Liver (tissue), 9 donors: ENCODE data around the gene UBE3C. TPM values are rescaled to one million over a fixed set of nuclear protein-coding genes. Genes with fewer than 3 reads are reported as not detected.

Source experiments
- DNase-seq: peaks from one replicate; pipeline ENCODE4 v3.0.0-alpha.2; 2017; ENCODE audit warnings: low spot score
- H3K27ac ChIP-seq, 2 donors: one replicate each; pipeline ENCODE4 v1.7.0; 2013; ENCODE audit warnings: inconsistent platforms in 2 of 2, low read length in 2 of 2, control low read depth in 1 of 2, low read depth in 1 of 2, mild to moderate bottlenecking in 1 of 2
- H3K27me3 ChIP-seq, 4 donors: one replicate each; pipeline versions ENCODE4 v1.6.1 to v1.7.0; 2013; ENCODE audit warnings: low read length in 3 of 4, inconsistent platforms in 1 of 4, mild to moderate bottlenecking in 1 of 4, moderate library complexity in 1 of 4; ENCODE audit not compliant: control insufficient read depth in 4 of 4, insufficient read depth in 4 of 4
- H3K36me3 ChIP-seq, 4 donors: one replicate each; pipeline versions ENCODE4 v1.6.1 to v1.7.0; 2013; ENCODE audit warnings: low read length in 3 of 4, mild to moderate bottlenecking in 3 of 4, low read depth in 1 of 4, moderate library complexity in 1 of 4; ENCODE audit not compliant: control insufficient read depth in 4 of 4, insufficient read depth in 3 of 4
- H3K4me1 ChIP-seq, 4 donors: one replicate each; pipeline versions ENCODE4 v1.6.1 to v1.7.0; 2013; ENCODE audit warnings: low read length in 3 of 4, mild to moderate bottlenecking in 3 of 4, moderate library complexity in 1 of 4; ENCODE audit not compliant: control insufficient read depth in 4 of 4, insufficient read depth in 4 of 4
- H3K4me3 ChIP-seq, 3 donors: one replicate each; pipeline versions ENCODE4 v1.6.1 to v1.7.0; 2013; ENCODE audit warnings: low read length in 3 of 3, control low read depth in 1 of 3, low read depth in 1 of 3, mild to moderate bottlenecking in 1 of 3
- H3K9ac ChIP-seq, 2 donors: one replicate each; pipeline ENCODE4 v1.7.0; 2013; ENCODE audit warnings: low read length in 2 of 2, mild to moderate bottlenecking in 2 of 2, moderate library complexity in 2 of 2, control low read depth in 1 of 2, low read depth in 1 of 2
- H3K9me3 ChIP-seq, 4 donors: one replicate each; pipeline versions ENCODE4 v1.6.1 to v1.7.0; 2013; ENCODE audit warnings: low read length in 3 of 4; ENCODE audit not compliant: control insufficient read depth in 4 of 4
- ATF3 ChIP-seq: IDR thresholded peaks from 2 replicates; pipeline ENCODE4 v1.6.1; 2016; ENCODE audit warnings: antibody characterized with exemption
- CTCF ChIP-seq: fragments of 150-350 bp; IDR thresholded peaks from 2 replicates; pipeline ENCODE4 v1.5.1; 2017; ENCODE audit warnings: improper control_type of control experiment, low read depth, low read length; ENCODE audit not compliant: missing input control
- EGR1 ChIP-seq, 2 donors: IDR thresholded peaks; 2 replicates each; pipeline ENCODE4 v1.6.1; 2016 to 2018; ENCODE audit warnings: antibody characterized with exemption in 2 of 2, low read depth in 2 of 2
- FOXA1 ChIP-seq: IDR thresholded peaks from 2 replicates; pipeline ENCODE4 v1.6.1; 2016; ENCODE audit warnings: antibody characterized with exemption
- FOXA2 ChIP-seq: IDR thresholded peaks from 2 replicates; pipeline ENCODE4 v1.6.1; 2016; ENCODE audit warnings: antibody characterized with exemption
- GABPA ChIP-seq, 2 donors: IDR thresholded peaks in 1 of 2; conservative IDR thresholded peaks in 1 of 2; 2 replicates each; pipeline ENCODE4 v1.6.1; 2016; ENCODE audit warnings: antibody characterized with exemption in 2 of 2, mild to moderate bottlenecking in 1 of 2, moderate library complexity in 1 of 2
- HNF4A ChIP-seq, 2 donors: conservative IDR thresholded peaks; 2 replicates each; pipeline ENCODE4 v1.6.1; 2016; ENCODE audit warnings: antibody characterized with exemption in 2 of 2, mild to moderate bottlenecking in 2 of 2
- HNF4G ChIP-seq: IDR thresholded peaks from 2 replicates; pipeline ENCODE4 v1.6.1; 2016; ENCODE audit warnings: antibody characterized with exemption
- JUND ChIP-seq, 2 donors: IDR thresholded peaks; 2 replicates each; pipeline ENCODE4 v1.6.1; 2016; ENCODE audit warnings: antibody characterized with exemption in 2 of 2
- MAX ChIP-seq: IDR thresholded peaks from 2 replicates; pipeline ENCODE4 v1.6.1; 2016; ENCODE audit warnings: antibody characterized with exemption
- NR2F2 ChIP-seq: IDR thresholded peaks from 2 replicates; pipeline ENCODE4 v1.6.1; 2016; ENCODE audit warnings: antibody characterized with exemption
- REST ChIP-seq: IDR thresholded peaks from 2 replicates; pipeline ENCODE4 v1.6.1; 2016; ENCODE audit warnings: antibody characterized with exemption, mild to moderate bottlenecking
- RXRA ChIP-seq, 2 donors: IDR thresholded peaks; 2 replicates each; pipeline ENCODE4 v1.6.1; 2017 to 2018; ENCODE audit warnings: antibody characterized with exemption in 2 of 2, mild to moderate bottlenecking in 1 of 2
- SP1 ChIP-seq: IDR thresholded peaks from 2 replicates; pipeline ENCODE4 v1.6.1; 2018; ENCODE audit warnings: antibody characterized with exemption, mild to moderate bottlenecking
- TAF1 ChIP-seq: conservative IDR thresholded peaks from 2 replicates; pipeline ENCODE4 v1.6.1; 2016; ENCODE audit warnings: antibody characterized with exemption, mild to moderate bottlenecking
- YY1 ChIP-seq: IDR thresholded peaks from 2 replicates; pipeline ENCODE4 v1.6.1; 2016; ENCODE audit warnings: antibody characterized with exemption, mild to moderate bottlenecking
- WGBS: extraction: QIAGEN DNeasy Blood & Tissue Kit; methylation state at CpG from one replicate; pipeline ENCODE4 v1.1.7; 2013; 5-methylcytosine and 5-hydroxymethylcytosine counted together
- polyA plus RNA-seq, 2 donors: library from polyadenylated mRNA; stranded (reverse) in 1 of 2; unstranded in 1 of 2; fragments of 200-250 nt in 1 of 2; fragments of >200 nt in 1 of 2; fragmentation: Nextera tagmentation in 1 of 2; extraction: Ambion mirVana in 1 of 2; gene quantifications; one replicate each; pipeline versions ENCODE4 v1.2.1 to v1.2.3, GENCODE V29; 2013 to 2015
- total RNA-seq, 2 donors: library from RNA; depleted of rRNA; stranded (reverse); fragments of >200 nt; gene quantifications; one replicate each; pipeline ENCODE4 v1.2.3, GENCODE V29; 2014
- TF ChIP-seq, protein P1 (sequence below): IDR thresholded peaks from 2 replicates; pipeline ENCODE4 v1.6.1; 2016; ENCODE audit warnings: antibody characterized with exemption
- donor health status: healthy.
- donor health status: healthy.
- donor health status: healthy.
- donor health status: healthy.
- donor health status: healthy.

The UBE3C gene
- total and polyA plus RNA-seq, 4 donors, result 10.3 to 61.8 (median 33.9) TPM

DNA sequence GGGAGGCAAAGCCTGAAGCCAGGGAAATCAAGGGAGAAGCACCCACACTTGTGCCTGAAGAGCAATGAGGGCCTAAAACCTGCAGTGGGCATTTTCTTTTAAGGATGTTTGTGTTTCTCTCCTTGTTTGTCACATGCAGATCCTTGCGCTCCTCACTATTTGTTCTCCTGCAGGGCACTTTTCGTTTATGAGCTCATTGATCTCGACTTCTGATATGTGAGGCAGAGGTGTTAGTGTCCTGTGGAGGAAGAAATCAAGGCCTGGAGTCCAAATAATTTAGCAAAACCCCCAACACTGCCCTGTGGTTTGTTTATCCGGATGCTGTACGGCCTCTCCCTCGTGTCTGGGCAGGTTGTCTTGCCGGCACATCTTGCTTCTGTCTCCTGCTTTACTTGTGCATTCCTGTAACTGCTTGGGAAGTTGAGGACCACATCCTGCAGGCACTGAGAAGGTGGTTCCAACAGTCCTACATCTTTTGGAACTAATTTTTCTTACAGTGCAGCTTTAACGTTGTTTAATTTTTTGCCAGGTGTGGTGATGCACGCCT, 13.7 kb downstream of the UBE3C start:
- Histone ChIP-seq H3K4me1 (peaks cover 0 to 22% (median 11%) of the 10 kb centered on the region in 4 donors), H3K27ac (no peak overlapping the region), H3K27me3 (no peaks in the 10 kb centered on the region), H3K9me3 (no peaks in the 10 kb centered on the region), H3K9ac (no peak overlapping the region), H3K36me3 (peaks cover 0 to 1% (median 0%) of the 10 kb centered on the region in 4 donors), H3K4me3 (no peak overlapping the region)
- WGBS, result 86% methylated on average over 9 of the region's 9 CpGs
- TF ChIP-seq HNF4G, result no peak
- TF ChIP-seq JUND (IDR thresholded peaks at IDR 0.05), result no peak
- TF ChIP-seq GABPA (IDR thresholded peaks at IDR 0.05 in 1 of 2, conservative IDR thresholded peaks at IDR 0.05 in 1 of 2), result no peak
- no peak for TF ChIP-seq HNF4A (conservative IDR thresholded peaks at IDR 0.05)
- no peak for TF ChIP-seq NR2F2
- no peak for TF ChIP-seq EGR1 (IDR thresholded peaks at IDR 0.05; ENCODE audit: low read depth in 2 of 2)
- no peak for TF ChIP-seq FOXA2
- no peak for TF ChIP-seq FOXA1
- TF ChIP-seq, protein P1, sequence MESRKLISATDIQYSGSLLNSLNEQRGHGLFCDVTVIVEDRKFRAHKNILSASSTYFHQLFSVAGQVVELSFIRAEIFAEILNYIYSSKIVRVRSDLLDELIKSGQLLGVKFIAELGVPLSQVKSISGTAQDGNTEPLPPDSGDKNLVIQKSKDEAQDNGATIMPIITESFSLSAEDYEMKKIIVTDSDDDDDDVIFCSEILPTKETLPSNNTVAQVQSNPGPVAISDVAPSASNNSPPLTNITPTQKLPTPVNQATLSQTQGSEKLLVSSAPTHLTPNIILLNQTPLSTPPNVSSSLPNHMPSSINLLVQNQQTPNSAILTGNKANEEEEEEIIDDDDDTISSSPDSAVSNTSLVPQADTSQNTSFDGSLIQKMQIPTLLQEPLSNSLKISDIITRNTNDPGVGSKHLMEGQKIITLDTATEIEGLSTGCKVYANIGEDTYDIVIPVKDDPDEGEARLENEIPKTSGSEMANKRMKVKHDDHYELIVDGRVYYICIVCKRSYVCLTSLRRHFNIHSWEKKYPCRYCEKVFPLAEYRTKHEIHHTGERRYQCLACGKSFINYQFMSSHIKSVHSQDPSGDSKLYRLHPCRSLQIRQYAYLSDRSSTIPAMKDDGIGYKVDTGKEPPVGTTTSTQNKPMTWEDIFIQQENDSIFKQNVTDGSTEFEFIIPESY, result no peak
- TF ChIP-seq YY1, result no peak
- DNase-seq, result no peak

GRCh38 chr7:157153260-157153659, 14.5 kb downstream of the UBE3C start:
- Histone ChIP-seq H3K9ac (no peak overlapping the region), H3K4me3 (no peak overlapping the region), H3K4me1 (peaks cover 0 to 24% (median 11%) of the 10 kb centered on the region in 4 donors), H3K9me3 (no peaks in the 10 kb centered on the region), H3K36me3 (peaks cover 0 to 1% (median 0%) of the 10 kb centered on the region in 4 donors), H3K27ac (no peak overlapping the region), H3K27me3 (no peaks in the 10 kb centered on the region)
- no peak for DNase-seq
- TF ChIP-seq MAX (no peak), RXRA (IDR thresholded peaks at IDR 0.05) (no peak), TAF1 (no peak), NR2F2 (no peak), EGR1 (IDR thresholded peaks at IDR 0.05; ENCODE audit: low read depth in 2 of 2) (no peak), JUND (IDR thresholded peaks at IDR 0.05) (no peak), CTCF (no peak), GABPA (IDR thresholded peaks at IDR 0.05 in 1 of 2, conservative IDR thresholded peaks at IDR 0.05 in 1 of 2) (no peak), FOXA2 (no peak), REST (no peak), SP1 (no peak), ATF3 (no peak)
- TF ChIP-seq, protein P1, result no peak
- WGBS, result 71% methylated on average over 8 of the region's 8 CpGs
